PC-3 (cell line): ENCODE measurements around the gene ATP12A. TPM values are rescaled to one million over a fixed set of nuclear protein-coding genes. Genes with fewer than 3 reads are reported as not detected.

Experiments
- total RNA-seq: library from RNA; depleted of rRNA; stranded (reverse); fragments of >200 nt; gene quantifications from 2 replicates; pipeline ENCODE4 v1.2.3, GENCODE V29; 2014; rRNA removed

Gene ATP12A
- total RNA-seq, 1 experiment from 2014 or later = 0.11 TPM

Other genes starting within 250 kb of the ATP12A start
- 50.4 and 54.4 TPM in 2 replicates for gene PARP4, start 167.6 kb upstream of the ATP12A start, total RNA-seq
- gene RNF17, start 83.8 kb downstream of the ATP12A start, total RNA-seq = not detected in 2 replicates